Suppressor macrophage treated with lipopolysaccharide for 1 hour (primary cell): Measurements from ENCODE around the gene C4orf50.

Experiments
- DNase-seq, 3 donors: peaks; one replicate each; pipeline ENCODE4 v3.0.0-alpha.2; 2020 to 2022

Gene C4orf50

DNA sequence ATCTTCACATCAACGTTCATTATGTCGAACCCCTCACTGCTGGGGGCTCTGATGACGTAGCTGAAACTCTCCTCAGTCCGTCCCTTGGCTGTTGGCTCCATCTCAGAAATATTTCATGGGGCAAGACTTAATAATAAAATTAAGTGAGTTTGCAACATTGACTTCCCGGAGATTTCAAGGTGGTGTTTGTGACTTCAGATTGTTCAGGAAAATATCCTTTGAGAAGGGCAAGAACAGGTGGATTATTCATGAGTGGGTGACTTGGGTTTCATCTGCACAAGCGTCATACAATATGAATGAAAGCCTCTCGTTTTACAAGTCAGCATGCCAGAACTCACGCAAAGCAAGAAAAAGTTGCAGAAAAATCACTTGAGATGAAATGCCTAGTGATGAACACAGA, at the start of gene C4orf50:
Gene C4orf50, minus strand, starts transcription at position 101 of the 400 bp plus-strand sequence.
- DNase-seq = no peak

GRCh38 chr4:6065934-6066590, 47.8 kb upstream of the C4orf50 start:
- no peak for DNase-seq

GRCh38 chr4:6065166-6065565, 46.9 kb upstream of the C4orf50 start:
- no peak for DNase-seq

DNA sequence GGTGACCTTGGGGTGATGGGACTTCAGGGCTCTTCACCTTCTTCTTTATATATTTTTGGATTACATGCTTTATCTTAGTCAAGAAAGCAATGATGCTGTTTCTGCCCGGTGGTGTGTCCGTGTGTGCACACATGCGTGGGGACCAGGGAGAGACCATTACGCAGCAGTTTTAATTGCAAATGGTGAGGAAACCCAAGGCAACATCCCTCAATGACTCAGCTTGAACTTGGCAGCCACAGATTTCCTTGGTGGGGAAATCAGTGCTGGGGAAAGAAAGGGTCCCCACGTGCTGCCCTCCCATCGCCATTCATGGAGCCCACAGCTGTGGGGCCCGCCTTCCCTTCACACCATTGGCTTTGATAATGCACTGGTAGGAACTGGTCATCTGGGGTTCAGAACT, 46.2 kb upstream of the C4orf50 start:
- DNase-seq = no peak

GRCh38 chr4:6063684-6064083, 45.5 kb upstream of the C4orf50 start:
- DNase-seq = no peak

- no peak for DNase-seq
Observed at GRCh38 chr4:6062133-6062532, 43.9 kb upstream of the C4orf50 start.

GRCh38 chr4:6059375-6059805, 41.2 kb upstream of the C4orf50 start:
- DNase-seq = no peak

- DNase-seq = no peak
Observed at GRCh38 chr4:6058531-6059374, 40.5 kb upstream of the C4orf50 start.

GRCh38 chr4:6056976-6057766, 38.9 kb upstream of the C4orf50 start:
- no peak for DNase-seq

DNA sequence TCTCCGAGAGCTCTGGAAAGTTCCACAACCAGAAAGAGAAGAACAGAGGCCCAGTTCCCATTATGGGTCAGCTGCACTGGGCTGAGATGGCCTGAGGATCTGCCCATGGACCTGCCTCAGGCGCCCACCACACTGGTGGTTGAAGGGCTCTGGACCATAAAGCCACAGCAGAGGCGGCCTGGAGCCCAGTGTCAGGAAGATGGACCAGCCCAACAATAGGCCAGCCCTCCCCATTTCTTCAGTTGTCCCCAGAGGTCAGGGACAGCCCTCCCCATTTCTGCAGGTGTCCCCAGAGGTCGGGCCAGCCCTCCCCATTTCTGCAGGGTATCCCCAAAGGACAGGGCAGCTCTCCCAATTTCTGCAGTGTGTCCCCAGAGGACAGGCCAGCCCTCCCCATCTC, 37.2 kb upstream of the C4orf50 start:
- no peak for DNase-seq

- no peak for DNase-seq
Observed at GRCh38 chr4:6055030-6055429, 36.8 kb upstream of the C4orf50 start.

- no peak for DNase-seq
Observed at GRCh38 chr4:6054162-6054922, 36.1 kb upstream of the C4orf50 start.

DNA sequence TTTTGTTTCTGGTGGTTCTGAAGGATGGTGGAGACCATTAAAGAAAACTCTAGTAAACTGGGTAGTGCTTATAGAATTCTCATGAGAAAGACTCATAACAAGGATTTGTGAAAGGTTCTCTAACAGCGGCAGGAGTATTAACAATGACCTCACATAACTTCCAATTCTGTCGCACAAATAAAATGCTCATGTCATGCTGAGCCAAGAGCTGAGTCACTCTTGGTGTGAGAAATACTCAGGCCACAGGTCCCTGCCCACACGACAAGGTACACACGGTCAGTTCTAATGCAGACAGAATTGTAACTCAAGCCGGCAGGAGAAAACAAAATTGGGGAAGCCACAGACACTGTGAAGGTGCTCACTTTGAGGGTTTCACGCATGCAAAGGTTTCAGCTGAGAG, 34.4 kb upstream of the C4orf50 start:
- DNase-seq = no peak

DNA sequence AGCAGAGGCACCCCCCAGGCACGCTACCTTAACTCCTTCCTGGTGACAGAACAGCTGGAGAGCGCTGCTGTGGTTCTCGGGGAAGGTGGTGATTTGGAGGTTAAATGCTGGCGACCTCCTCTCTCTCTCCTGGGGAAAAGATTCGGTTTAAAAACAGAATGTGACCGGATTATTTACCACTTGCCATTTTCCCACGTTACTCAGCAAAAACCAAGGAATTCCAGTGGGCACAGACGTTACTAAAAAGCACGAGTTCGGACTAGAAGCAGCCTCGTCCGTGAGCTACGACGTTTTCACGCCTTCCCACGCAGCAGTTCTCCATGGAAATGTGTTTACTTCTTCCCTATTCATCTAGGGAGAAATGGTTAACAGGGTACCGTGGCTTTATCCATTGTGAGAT, 32.3 kb upstream of the C4orf50 start:
- no peak for DNase-seq

GRCh38 chr4:6049985-6050384, 31.8 kb upstream of the C4orf50 start:
- no peak for DNase-seq

DNA sequence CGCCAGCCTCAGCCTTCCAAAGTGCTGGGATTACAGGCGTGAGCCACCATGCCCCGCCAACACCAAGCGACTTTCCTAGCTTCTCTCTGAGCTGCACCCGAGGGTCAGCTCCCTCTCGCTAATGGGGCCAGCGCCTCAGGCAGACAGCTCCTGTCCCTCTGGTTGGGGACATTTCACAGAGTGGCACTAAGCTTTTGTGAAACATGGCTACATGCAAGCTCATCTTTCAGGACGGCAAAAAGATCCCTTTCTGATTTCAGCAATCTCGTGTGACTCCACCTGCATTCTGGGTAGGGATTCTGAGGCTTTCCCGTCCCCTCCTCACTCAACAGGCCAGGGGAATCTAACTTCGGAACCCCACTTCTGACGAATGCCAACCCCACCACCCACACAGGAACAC, 31.0 kb upstream of the C4orf50 start:
- DNase-seq = no peak

GRCh38 chr4:6048537-6048936, 30.3 kb upstream of the C4orf50 start:
- DNase-seq = no peak

GRCh38 chr4:6047130-6047673, 29.0 kb upstream of the C4orf50 start:
- no peak for DNase-seq

DNA sequence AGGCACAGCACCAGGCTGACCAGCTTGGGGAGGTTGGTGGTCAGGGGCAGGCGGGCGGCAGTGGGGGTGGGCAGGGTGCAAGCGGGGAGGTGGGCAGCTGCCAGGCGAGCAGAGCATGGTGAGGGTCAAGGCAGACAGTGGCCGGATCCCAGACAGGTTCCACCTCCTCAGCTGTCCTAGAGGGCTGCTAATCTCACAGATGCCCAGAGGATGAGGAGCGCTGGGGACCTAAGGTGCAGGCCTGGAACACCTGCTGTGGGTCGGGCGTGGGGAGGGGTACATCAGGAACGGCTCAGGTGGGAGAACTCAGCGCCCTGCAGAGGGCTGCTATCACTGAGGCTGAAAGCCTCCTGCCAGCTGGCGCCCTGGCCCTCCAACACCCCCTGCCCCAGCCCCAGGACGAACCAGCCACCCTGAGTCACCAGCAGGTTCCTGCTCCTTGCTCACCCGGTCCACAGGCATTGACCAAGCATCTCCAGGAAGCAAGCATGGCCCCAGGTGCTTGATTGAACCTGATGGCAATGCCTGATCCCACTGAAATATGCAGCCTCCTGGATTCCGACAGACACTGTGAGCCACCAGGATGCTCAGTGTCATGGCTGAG, 28.4 kb upstream of the C4orf50 start:
- no peak for DNase-seq

GRCh38 chr4:6044805-6045204, 26.6 kb upstream of the C4orf50 start:
- DNase-seq = no peak

GRCh38 chr4:6044276-6044675, 26.0 kb upstream of the C4orf50 start:
- no peak for DNase-seq

DNA sequence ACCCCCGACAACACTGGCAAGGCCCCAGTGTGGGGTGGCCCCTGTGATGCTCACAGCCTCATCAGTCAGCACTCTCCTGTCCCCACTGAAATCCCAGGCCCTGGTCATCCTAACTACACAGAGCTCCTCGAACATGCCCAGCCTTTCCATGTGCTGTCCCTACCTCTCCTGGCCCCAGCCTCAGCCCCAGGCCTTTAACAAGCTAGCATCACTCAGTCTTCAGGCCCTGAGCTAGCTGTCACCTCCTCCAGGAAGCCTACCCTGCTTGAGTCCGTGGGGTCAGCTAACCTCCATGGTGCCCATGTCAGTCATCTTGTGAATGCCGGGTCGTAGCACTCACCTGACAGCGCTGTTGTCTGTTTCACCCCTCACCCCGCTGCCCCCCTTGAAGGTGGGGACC, 25.6 kb upstream of the C4orf50 start:
- no peak for DNase-seq
